SK-MEL-5 (cell line): ENCODE results near the gene TOLLIP. TPM values are rescaled to one million over a fixed set of nuclear protein-coding genes. Genes with fewer than 3 reads are reported as not detected.
"Not testable (repeated sequence)": the region's sequence is repeated elsewhere in the genome, so short reads cannot be mapped to it uniquely, and the experiment has no call there.

Experiments
- DNase-seq: peaks from one replicate; pipeline ENCODE4 v3.0.0-alpha.2; 2016; ENCODE audit warnings: low read depth, low spot score
- in situ Hi-C: cut with HindIII; loops from 2 replicates; pipeline ENCODE4 v1.10.0; 2016; ENCODE audit warnings: low sequenced_read_pairs, high pct_unique_total_duplicates, low pct_unique_long_range_greater_than_20kb
- total RNA-seq: library from RNA; depleted of rRNA; stranded (reverse); fragments of >200 nt; shearing (Covaris generic); gene quantifications from 2 replicates; pipeline ENCODE4 v1.2.3, GENCODE V29; 2014

TOLLIP gene
- total RNA-seq, 1 experiment from 2014 or later: 33.5 TPM

- in situ Hi-C loops: no loop called here
- no peak for DNase-seq
Measured at GRCh38 chr11:1251236-1251770, 58.1 kb downstream of the TOLLIP start.

- DNase-seq, in situ Hi-C loops: not testable (repeated sequence)
Measured at GRCh38 chr11:1250411-1250810, 59.0 kb downstream of the TOLLIP start.

GRCh38 chr11:1248951-1249350 lies 60.5 kb downstream of the TOLLIP start:
- DNase-seq, in situ Hi-C loops: not testable (repeated sequence)

GRCh38 chr11:1247026-1247425 lies 62.4 kb downstream of the TOLLIP start:
- in situ Hi-C loops, DNase-seq: not testable (repeated sequence)

GRCh38 chr11:1246301-1246700 lies 63.1 kb downstream of the TOLLIP start:
- in situ Hi-C loops, DNase-seq: not testable (repeated sequence)

GRCh38 chr11:1245717-1246116 lies 63.7 kb downstream of the TOLLIP start:
- DNase-seq, in situ Hi-C loops: not testable (repeated sequence)

- DNase-seq, in situ Hi-C loops: not testable (repeated sequence)
Measured at GRCh38 chr11:1244557-1244956, 64.9 kb downstream of the TOLLIP start.

GRCh38 chr11:1243521-1243920 lies 65.9 kb downstream of the TOLLIP start:
- in situ Hi-C loops, DNase-seq: not testable (repeated sequence)

GRCh38 chr11:1242751-1243150 lies 66.7 kb downstream of the TOLLIP start:
- DNase-seq, in situ Hi-C loops: not testable (repeated sequence)

GRCh38 chr11:1242289-1242688 lies 67.1 kb downstream of the TOLLIP start:
- in situ Hi-C loops: no loop called here
- DNase-seq: no peak

GRCh38 chr11:1241706-1242105 lies 67.7 kb downstream of the TOLLIP start:
- in situ Hi-C loops: no loop called here
- no peak for DNase-seq

- in situ Hi-C loops: no loop called here
- DNase-seq: no peak
Measured at GRCh38 chr11:1240771-1241170, 68.7 kb downstream of the TOLLIP start.

GRCh38 chr11:1239596-1240205 lies 69.7 kb downstream of the TOLLIP start:
- in situ Hi-C loops: no loop called here
- no peak for DNase-seq

GRCh38 chr11:1238767-1239595 lies 70.5 kb downstream of the TOLLIP start:
- DNase-seq: no peak
- in situ Hi-C loops: no loop called here

- in situ Hi-C loops: no loop called here
- DNase-seq: no peak
Measured at GRCh38 chr11:1237851-1238250, 71.6 kb downstream of the TOLLIP start.

- in situ Hi-C loops: no loop called here
- DNase-seq: no peak
Measured at GRCh38 chr11:1237128-1237580, 72.3 kb downstream of the TOLLIP start.

GRCh38 chr11:1236316-1237127 lies 72.9 kb downstream of the TOLLIP start:
- in situ Hi-C loops: no loop called here
- DNase-seq: no peak

GRCh38 chr11:1235901-1236315 lies 73.5 kb downstream of the TOLLIP start:
- in situ Hi-C loops: no loop called here
- DNase-seq: no peak
